Endothelial cell (in vitro differentiated cells): Measurements from ENCODE around the gene PTPRD. TPM values are rescaled to one million over a fixed set of nuclear protein-coding genes. Genes with fewer than 3 reads are reported as not detected.

Experiments used
- DNase-seq: peaks from one replicate; pipeline ENCODE4 v3.0.0; 2021; ENCODE audit warnings: low spot score
- H3K27ac Mint-ChIP-seq: one replicate; pipeline ENCODE4 v1.8.0; 2021; ENCODE audit warnings: mixed read lengths, inconsistent platforms; ENCODE audit not compliant: unreplicated experiment
- H3K27me3 Mint-ChIP-seq: one replicate; pipeline ENCODE4 v1.8.0; 2021; ENCODE audit warnings: mild to moderate bottlenecking, moderate library complexity, mixed read lengths, inconsistent platforms; ENCODE audit not compliant: unreplicated experiment
- H3K36me3 Mint-ChIP-seq: one replicate; pipeline ENCODE4 v1.8.0; 2021; ENCODE audit warnings: mild to moderate bottlenecking, low read depth, mixed read lengths, inconsistent platforms; ENCODE audit not compliant: unreplicated experiment
- H3K4me1 Mint-ChIP-seq: one replicate; pipeline ENCODE4 v1.8.0; 2021; ENCODE audit warnings: mild to moderate bottlenecking, mixed read lengths, inconsistent platforms; ENCODE audit not compliant: unreplicated experiment
- H3K4me3 Mint-ChIP-seq: one replicate; pipeline ENCODE4 v1.8.0; 2021; ENCODE audit warnings: mild to moderate bottlenecking, mixed read lengths, inconsistent platforms; ENCODE audit not compliant: unreplicated experiment
- H3K9me3 Mint-ChIP-seq: one replicate; pipeline ENCODE4 v1.8.0; 2021; ENCODE audit warnings: mixed read lengths, inconsistent platforms; ENCODE audit not compliant: unreplicated experiment
- CTCF ChIP-seq: fragments of 200-600 bp; sonication (generic); IDR thresholded peaks from one replicate; pipeline ENCODE4 v1.5.0; 2021; ENCODE audit warnings: antibody characterized with exemption; ENCODE audit not compliant: unreplicated experiment
- total RNA-seq: library from RNA; stranded (reverse); fragmentation: NEBNext Ultra II Directional; extraction: Animal tissue kit (Norgen Biotek cat#: 25700); gene quantifications from one replicate; pipeline ENCODE4 v1.2.1, GENCODE V29; 2021; ENCODE audit not compliant: unreplicated experiment

Gene PTPRD
- total RNA-seq, 1 donor from 2014 or later = 47.8 TPM

DNA sequence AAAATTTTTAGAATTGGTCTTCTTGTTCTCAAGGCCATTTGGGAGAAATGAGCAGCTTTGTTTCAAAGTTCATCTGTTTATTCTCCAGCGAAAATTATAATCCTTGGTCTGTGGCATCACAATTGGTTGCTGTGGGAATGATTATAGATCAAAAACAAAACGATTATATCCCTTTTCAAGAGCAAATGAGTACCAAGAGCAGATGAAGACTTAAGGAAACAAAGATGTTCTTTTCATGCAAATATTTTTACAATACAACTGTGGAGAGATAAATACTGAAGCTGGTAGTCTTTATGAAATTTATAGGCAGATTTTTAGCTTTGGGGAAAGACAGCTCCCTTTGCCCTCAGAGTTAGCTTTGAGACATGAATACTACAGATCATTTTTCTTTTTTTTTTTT, 2192.4 kb downstream of the PTPRD start:
- no peaks in the 10 kb centered on the region for H3K4me1 Mint-ChIP-seq
- H3K27ac Mint-ChIP-seq = no peak overlapping the region

DNA sequence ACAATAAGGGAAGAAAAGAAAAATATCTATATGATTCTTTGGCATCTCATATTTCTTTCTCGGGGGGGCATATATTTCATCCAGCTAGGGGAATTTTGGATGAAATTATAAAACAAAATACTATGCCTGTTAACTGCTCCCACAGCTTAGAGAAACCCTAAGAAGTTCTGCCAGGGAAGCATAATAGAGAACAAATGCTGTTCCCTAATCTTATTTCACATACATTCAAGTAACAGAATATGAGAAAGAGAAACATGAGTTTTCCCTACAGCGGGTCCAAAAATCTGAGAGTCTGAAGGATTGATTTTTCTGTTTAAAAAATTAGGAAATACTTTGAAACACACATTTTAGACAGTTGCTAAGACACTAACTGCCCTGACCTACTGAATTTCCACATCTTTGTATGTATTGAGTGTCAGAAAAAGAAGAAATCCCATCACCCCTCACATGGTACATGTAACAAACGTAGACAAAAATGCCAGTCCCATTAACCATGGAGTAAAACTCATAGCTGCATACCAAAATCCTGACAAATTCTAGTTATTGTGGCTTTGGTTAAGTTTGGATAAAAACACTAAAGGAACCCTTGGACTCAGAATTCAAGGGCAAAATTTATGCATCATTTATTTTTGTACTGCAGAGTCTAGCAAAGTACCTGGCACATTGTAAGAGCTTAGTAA, 2193.1 kb downstream of the PTPRD start:
- no peak overlapping the region for H3K27ac Mint-ChIP-seq
- H3K27me3 Mint-ChIP-seq = no peaks in the 10 kb centered on the region
- DNase-seq = no peak
- H3K4me1 Mint-ChIP-seq = no peaks in the 10 kb centered on the region
- TF ChIP-seq CTCF = no peak
- H3K4me3 Mint-ChIP-seq = no peak overlapping the region
- H3K36me3 Mint-ChIP-seq = no peaks in the 10 kb centered on the region
- no peaks in the 10 kb centered on the region for H3K9me3 Mint-ChIP-seq

More for the DNA sequence above, 2192.4 kb downstream of the PTPRD start:
- no peak for DNase-seq
- Mint-ChIP-seq H3K27me3 (no peaks in the 10 kb centered on the region), H3K4me3 (no peak overlapping the region), H3K36me3 (no peaks in the 10 kb centered on the region), H3K9me3 (no peaks in the 10 kb centered on the region)
- TF ChIP-seq CTCF = no peak

DNA sequence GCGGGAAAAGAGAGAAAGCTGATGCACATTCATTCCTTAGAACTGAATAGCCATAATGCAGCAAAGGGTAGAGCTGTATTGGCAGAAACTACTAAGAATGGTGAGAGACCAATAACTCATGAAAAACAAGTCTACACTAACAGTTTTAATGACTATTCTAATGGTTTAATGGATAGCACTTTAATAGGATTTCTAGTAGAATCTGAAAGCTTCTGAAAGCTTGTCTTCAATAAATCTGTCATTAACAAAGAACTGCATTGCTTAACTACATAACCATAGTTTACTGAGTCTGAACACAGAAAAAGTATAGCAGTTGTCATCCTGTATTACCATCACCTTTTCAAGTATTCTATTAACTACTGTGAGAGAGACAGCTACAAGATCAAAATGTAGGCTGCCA, 2195.5 kb downstream of the PTPRD start:
- Mint-ChIP-seq H3K4me1 (no peaks in the 10 kb centered on the region), H3K36me3 (no peaks in the 10 kb centered on the region), H3K9me3 (no peaks in the 10 kb centered on the region), H3K27me3 (no peaks in the 10 kb centered on the region), H3K27ac (no peak overlapping the region), H3K4me3 (no peak overlapping the region)
- TF ChIP-seq CTCF = no peak
- no peak for DNase-seq

DNA sequence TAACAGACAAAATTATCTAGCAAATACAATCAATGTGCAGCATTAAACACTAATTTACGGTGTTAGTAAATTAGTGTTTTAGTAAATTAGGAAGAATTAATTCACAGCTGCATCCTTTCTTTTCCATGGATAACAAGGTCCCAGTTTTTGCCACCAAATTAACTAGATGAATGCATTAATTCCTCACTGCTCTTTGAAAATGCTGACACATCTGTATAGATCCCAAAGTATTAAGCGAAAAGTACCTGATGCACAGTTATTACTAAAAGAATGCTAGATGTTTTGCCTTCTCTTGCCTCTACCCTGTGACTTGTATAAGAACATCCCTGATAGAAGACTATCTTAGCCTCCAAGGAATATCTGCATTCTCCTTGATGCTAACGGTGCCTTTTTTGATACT, 2200.5 kb downstream of the PTPRD start:
- TF ChIP-seq CTCF = no peak
- DNase-seq = no peak
- Mint-ChIP-seq H3K9me3 (no peaks in the 10 kb centered on the region), H3K36me3 (no peaks in the 10 kb centered on the region), H3K4me1 (no peaks in the 10 kb centered on the region), H3K27ac (no peak overlapping the region), H3K27me3 (no peaks in the 10 kb centered on the region), H3K4me3 (no peak overlapping the region)

DNA sequence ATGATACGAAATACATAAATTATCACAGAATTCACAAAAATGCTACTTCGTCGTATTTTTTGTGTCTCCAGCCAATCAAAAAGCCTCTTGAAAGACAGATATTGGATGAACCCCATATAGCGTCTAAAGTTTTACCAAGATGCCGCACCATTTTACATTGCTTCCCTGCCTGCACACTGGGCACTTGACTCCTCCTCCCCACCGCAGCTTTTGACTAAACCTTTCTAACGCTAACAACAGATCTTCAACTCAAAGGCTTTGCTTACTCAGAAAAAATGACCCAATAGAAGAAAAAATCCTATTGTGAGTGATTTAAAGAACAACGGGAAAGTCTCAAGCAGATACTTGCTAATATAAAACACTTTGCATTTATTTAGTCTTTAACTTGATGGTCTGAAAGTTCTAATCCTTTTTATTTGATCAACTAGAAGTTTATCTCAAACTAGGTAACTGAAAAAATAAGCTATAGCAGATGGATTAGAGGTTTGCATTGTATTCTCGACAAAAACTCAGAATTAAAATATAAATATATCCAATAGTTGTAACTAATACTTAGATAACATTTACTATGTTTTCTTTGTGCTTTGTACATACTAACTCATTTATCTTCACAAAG, 2204.1 kb downstream of the PTPRD start:
- DNase-seq = no peak
- Mint-ChIP-seq H3K27ac (no peak overlapping the region), H3K9me3 (no peaks in the 10 kb centered on the region), H3K36me3 (no peaks in the 10 kb centered on the region), H3K4me3 (no peak overlapping the region), H3K27me3 (no peaks in the 10 kb centered on the region), H3K4me1 (no peaks in the 10 kb centered on the region)
- TF ChIP-seq CTCF = no peak
